ENCODE measurements around the gene AURKAIP1. TPM values are rescaled to one million over a fixed set of nuclear protein-coding genes. Genes with fewer than 3 reads are reported as not detected.

Gene AURKAIP1
- total and polyA plus RNA-seq, 2 of the 4 experiments (the other 2 are of a cell fraction) = 45.7 to 107 TPM

DNA sequence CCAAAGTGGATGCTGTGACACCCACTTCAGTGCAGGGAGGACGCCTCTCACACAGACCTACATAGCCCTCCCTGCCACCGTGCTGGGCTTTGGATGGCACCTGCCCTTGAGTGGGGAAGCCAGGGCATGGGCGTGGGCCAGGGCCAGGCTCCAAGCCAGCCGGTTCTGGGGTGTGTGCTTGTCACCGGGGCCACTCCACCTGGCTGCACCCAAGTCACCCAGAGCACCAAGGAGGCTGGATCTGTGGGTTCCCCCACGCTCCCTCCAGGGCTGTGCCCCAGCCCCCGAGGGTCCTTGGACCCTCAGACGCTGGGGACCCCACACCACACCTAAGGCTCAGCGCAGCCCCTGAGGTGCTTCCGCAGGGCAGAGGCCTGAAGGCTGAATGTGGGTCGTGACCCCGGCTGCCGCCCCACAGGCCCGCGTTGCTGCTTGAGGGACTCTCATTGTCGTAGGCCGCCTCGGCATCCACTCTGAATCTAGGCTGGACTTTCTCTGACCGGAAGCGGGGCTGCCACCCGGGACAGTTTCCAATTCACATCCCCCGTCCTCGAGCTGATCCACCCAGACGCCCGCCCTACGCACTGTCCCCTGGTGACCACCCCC is 18.1 kb downstream of the AURKAIP1 start:
- Histone ChIP-seq H3K79me1 (ENCODE audit: low read depth in 1 of 2, low read length in 2 of 2) (peaks cover 9 to 32% of the 10 kb centered on the region in 2 experiments; a peak in 3 of 4 replicates), H2AK9ac (replicated peaks; ENCODE audit: low read depth, low read length, poor library complexity) (peak overlapping the region; percentile 100), H3K9ac (ENCODE audit: low read depth, low read length) (peak overlapping the region; percentile 92), H3K56ac (ENCODE audit: extremely low read depth, insufficient read depth, low read length) (peak overlapping the region; percentile 38), H3K36me3 (ENCODE audit: control insufficient read depth, insufficient read depth, low read length) (peaks cover 34% of the 10 kb centered on the region), H3K27me3 (ENCODE audit: control insufficient read depth, insufficient read depth, low read length) (no peaks in the 10 kb centered on the region), H2BK120ac (ENCODE audit: low read depth, low read length) (0 out of 2 replicates have a peak overlapping the region, but pooled peaks have one; percentile 32), H3K27ac (ENCODE audit: insufficient read depth, low read length) (peak overlapping the region; percentile 96), H3K23ac (ENCODE audit: low read depth, low read length) (peak overlapping the region; percentile 98; the same call in 1 of the 2 replicates), H3K14ac (replicated peaks; ENCODE audit: low read depth, low read length) (peak overlapping the region; percentile 96), H3K9me1 (ENCODE audit: insufficient read depth, low read length) (peaks cover 9% of the 10 kb centered on the region), H3K4me2 (ENCODE audit: low read depth, low read length) (peak overlapping the region; percentile 93), H2BK15ac (ENCODE audit: low read depth, low read length) (no peak overlapping the region), H2AFZ (replicated peaks; ENCODE audit: low read length, poor library complexity) (peak overlapping the region; percentile 58), H2BK5ac (ENCODE audit: low read depth, low read length, poor library complexity, severe bottlenecking) (peak overlapping the region; percentile 96), H4K8ac (ENCODE audit: low read depth in 2 of 2, low read length in 2 of 2) (peak overlapping the region; percentile 18 to 64; a peak in 2 of 4 replicates), H3K9me3 (ENCODE audit: control insufficient read depth, insufficient read depth, low read length) (no peaks in the 10 kb centered on the region), H3K4me1 (ENCODE audit: control insufficient read depth, insufficient read depth, low read length) (peaks cover 45% of the 10 kb centered on the region), H3K4me3 (ENCODE audit: insufficient read depth, low read depth, low read length) (peak overlapping the region; percentile 74), H3K4ac (ENCODE audit: low read depth, low read length) (peak overlapping the region; percentile 99), H4K20me1 (ENCODE audit: insufficient read depth, low read length) (peaks cover 49% of the 10 kb centered on the region), H2AK5ac (ENCODE audit: low read depth, low read length) (peak overlapping the region; percentile 93), H4K91ac (ENCODE audit: insufficient read depth, low read depth, low read length) (peak overlapping the region; percentile 75), H3K18ac (ENCODE audit: low read depth, low read length) (no peak overlapping the region; the same call in 1 of the 2 replicates), H2BK20ac (ENCODE audit: low read depth, low read length) (no peak overlapping the region), H4K5ac (ENCODE audit: low read depth, low read length) (peak overlapping the region; percentile 38; the same call in 1 of the 2 replicates)
- CTCF ChIA-PET = no interaction called here
- 17% methylated on average over 16 of the region's 26 CpGs; no CpG with 5 or more reads in 1 of the 2 experiments for WGBS, 2 experiments (ENCODE audit: extremely low coverage in 2 of 2, insufficient read length in 1 of 2)
- POLR2A ChIA-PET (ENCODE audit: unreplicated experiment) = no interaction called here
- intact Hi-C loops (cut with micrococcal nuclease) (loop anchor here (5.0 kb wide), 1 partner anchor 50 kb away; the partner anchor contains the start of genes ACAP3 and PUSL1), dilution Hi-C loops (cut with HindIII; ENCODE audit: low sequenced_read_pairs, unreplicated experiment) (no loop called here), in situ Hi-C loops (cut with MboI; ENCODE audit: low sequenced_read_pairs) (no loop called here)
- no peak for ATAC-seq (ENCODE audit: low read depth)
- DNase-seq = no peak
- BruUV-seq (replicated peaks) = no TSS peak
- TF ChIP-seq BHLHE40 (IDR thresholded peaks at IDR 0.05; ENCODE audit: low read depth, low read length) (no peak), POLR2A (IDR thresholded peaks at IDR 0.05; ENCODE audit: low read depth, low read length) (no peak), CEBPB (IDR thresholded peaks at IDR 0.05; ENCODE audit: low read depth, low read length) (no peak), MAFK (IDR thresholded peaks at IDR 0.05; ENCODE audit: low read depth, low read length) (no peak), RAD21 (IDR thresholded peaks at IDR 0.05; ENCODE audit: low read length) (no peak), MAZ (IDR thresholded peaks at IDR 0.05; ENCODE audit: borderline replicate concordance, low read depth, low read length) (no peak), RCOR1 (IDR thresholded peaks at IDR 0.05; ENCODE audit: insufficient replicate concordance, low read length) (no peak), ELK1 (IDR thresholded peaks at IDR 0.05; ENCODE audit: borderline replicate concordance, low read depth, low read length) (no peak)
